NB4 (cell line): ENCODE measurements around the gene DAP.
"Not testable (repeated sequence)": the region's sequence is repeated elsewhere in the genome, so short reads cannot be mapped to it uniquely, and the experiment has no call there.

ENCODE experiments used
- DNase-seq: peaks from one replicate; pipeline ENCODE4 v3.0.0; 2010; ENCODE audit warnings: low read depth
- H3K4me3 ChIP-seq: one replicate; pipeline ENCODE4 v1.5.1; 2011; ENCODE audit warnings: mild to moderate bottlenecking, low read depth, low read length, moderate library complexity
- MYC ChIP-seq: IDR thresholded peaks from 2 replicates; pipeline ENCODE4 v1.6.1; 2011; ENCODE audit warnings: low read depth, low read length
- POLR2A ChIP-seq: IDR thresholded peaks from 2 replicates; pipeline ENCODE4 v1.6.1; 2011; ENCODE audit warnings: mild to moderate bottlenecking; ENCODE audit not compliant: insufficient read length; ENCODE audit errors: extremely low read depth
- TF ChIP-seq, protein P1 (sequence below): IDR thresholded peaks from one replicate; pipeline ENCODE4 v1.5.1; 2012; ENCODE audit warnings: low read depth, low read length
- TF ChIP-seq, protein P2 (sequence below): IDR thresholded peaks from 2 replicates; pipeline ENCODE4 v1.6.1; 2011; ENCODE audit warnings: low read depth, low read length

Gene DAP

GRCh38 chr5:10669983-10670382, 91.1 kb downstream of the DAP start:
- DNase-seq: no peak
- H3K4me3 ChIP-seq: no peak overlapping the region
- TF ChIP-seq, protein P1, sequence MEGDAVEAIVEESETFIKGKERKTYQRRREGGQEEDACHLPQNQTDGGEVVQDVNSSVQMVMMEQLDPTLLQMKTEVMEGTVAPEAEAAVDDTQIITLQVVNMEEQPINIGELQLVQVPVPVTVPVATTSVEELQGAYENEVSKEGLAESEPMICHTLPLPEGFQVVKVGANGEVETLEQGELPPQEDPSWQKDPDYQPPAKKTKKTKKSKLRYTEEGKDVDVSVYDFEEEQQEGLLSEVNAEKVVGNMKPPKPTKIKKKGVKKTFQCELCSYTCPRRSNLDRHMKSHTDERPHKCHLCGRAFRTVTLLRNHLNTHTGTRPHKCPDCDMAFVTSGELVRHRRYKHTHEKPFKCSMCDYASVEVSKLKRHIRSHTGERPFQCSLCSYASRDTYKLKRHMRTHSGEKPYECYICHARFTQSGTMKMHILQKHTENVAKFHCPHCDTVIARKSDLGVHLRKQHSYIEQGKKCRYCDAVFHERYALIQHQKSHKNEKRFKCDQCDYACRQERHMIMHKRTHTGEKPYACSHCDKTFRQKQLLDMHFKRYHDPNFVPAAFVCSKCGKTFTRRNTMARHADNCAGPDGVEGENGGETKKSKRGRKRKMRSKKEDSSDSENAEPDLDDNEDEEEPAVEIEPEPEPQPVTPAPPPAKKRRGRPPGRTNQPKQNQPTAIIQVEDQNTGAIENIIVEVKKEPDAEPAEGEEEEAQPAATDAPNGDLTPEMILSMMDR: no peak
- TF ChIP-seq MYC (no peak), POLR2A (no peak)

- TF ChIP-seq POLR2A: no peak
- TF ChIP-seq MYC: no peak
- TF ChIP-seq, protein P2, sequence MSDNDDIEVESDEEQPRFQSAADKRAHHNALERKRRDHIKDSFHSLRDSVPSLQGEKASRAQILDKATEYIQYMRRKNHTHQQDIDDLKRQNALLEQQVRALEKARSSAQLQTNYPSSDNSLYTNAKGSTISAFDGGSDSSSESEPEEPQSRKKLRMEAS: no peak
- TF ChIP-seq, protein P1: no peak
- DNase-seq: no peak
- no peak overlapping the region for H3K4me3 ChIP-seq
Measured at GRCh38 chr5:10668697-10669096, 92.3 kb downstream of the DAP start.

GRCh38 chr5:10667431-10668057, 93.5 kb downstream of the DAP start:
- no peak for TF ChIP-seq MYC
- TF ChIP-seq, protein P2: no peak
- TF ChIP-seq, protein P1: no peak
- TF ChIP-seq POLR2A: no peak
- DNase-seq: peak; percentile 40
- H3K4me3 ChIP-seq: no peak overlapping the region

DNA sequence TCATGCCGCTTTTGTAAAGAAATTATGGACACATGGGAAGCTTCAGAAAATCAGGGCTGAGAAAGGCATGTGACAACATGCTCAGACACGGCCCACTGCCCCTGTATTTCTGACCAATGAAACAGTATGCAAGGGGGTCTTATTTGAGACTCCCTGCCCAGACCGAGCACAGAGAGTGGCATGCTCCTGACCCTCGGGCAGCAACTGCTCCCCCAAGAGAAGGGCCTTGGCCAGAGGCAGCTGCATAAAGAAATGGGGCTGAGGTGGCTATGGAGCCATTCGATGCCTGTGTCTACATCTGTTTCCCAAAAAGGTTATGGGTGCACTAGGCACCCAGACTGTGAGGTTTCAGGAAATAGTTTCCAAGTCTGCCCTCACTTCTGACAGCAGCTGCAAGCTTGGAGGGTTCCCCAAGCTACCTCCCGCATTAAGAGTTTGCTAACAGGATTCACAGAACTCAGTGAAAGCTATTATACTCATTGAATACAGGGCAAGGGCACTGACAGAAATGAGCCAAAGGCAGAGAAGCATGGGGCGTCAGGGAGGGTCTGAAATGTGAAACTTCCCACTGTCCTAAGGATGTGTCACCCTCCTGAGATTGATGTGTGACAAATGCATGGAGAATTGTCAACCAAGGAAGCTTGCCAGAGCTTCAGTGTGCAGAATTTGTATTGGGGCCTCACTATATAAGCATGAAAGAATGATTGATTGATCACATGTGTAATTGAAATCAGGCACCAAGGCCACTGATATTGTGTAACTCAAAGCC, 94.3 kb downstream of the DAP start:
- TF ChIP-seq MYC (no peak), POLR2A (no peak)
- TF ChIP-seq, protein P1: no peak
- TF ChIP-seq, protein P2: no peak
- H3K4me3 ChIP-seq: no peak overlapping the region
- no peak for DNase-seq

DNA sequence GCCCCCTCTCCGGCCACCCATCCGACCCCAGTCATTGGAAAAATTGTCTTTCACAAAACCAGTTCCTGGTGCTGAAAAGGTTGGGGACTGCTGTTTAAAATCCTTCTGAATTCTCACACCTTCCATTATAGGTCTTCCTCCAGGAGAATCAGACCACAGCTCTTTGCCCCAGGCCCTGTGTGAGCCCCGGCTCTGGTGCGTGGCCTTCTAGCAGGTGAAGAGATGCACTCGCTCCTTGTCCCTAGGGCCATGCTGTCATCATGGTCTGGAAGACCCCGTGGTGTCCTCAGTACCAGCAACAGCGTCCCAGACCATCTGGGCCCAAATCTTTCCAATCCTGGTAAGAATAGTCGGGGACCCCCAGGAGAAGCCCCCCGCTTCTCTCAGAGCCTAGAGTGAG, 95.2 kb downstream of the DAP start:
- no peak overlapping the region for H3K4me3 ChIP-seq
- no peak for TF ChIP-seq MYC
- no peak for DNase-seq

DNA sequence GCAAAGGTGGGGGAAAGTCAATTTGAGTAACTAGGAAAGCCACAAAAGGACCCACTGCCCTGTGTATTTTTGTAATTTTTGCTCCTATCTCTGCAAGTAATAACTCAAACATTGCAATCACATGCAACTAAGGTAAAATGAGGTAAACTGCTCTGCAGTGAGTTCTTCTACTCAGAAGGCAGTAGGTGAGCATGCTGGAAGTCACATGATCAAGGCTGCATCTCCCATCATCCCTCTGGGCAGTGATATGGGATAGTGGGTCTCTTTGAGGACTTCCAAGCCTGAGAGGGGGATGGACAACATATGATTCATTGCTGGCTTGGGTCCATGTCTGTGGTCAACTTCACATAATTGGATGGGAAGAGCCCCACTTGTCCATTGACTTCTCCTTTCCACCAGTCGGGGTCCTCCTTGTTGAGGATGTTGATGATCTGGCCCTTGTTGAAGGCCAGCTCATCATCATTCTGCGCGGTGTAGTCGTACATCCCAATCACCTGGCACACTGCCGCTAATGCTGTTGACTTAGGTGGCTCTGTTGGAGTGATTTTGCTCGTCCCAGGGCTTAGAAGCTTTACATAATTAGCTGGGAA, 96.8 kb downstream of the DAP start:
- H3K4me3 ChIP-seq: not testable (repeated sequence)
- peak; percentile 38 for DNase-seq
